Measurements from ENCODE around the gene TCF19. TPM values are rescaled to one million over a fixed set of nuclear protein-coding genes. Genes with fewer than 3 reads are reported as not detected.

The TCF19 gene, protein sequence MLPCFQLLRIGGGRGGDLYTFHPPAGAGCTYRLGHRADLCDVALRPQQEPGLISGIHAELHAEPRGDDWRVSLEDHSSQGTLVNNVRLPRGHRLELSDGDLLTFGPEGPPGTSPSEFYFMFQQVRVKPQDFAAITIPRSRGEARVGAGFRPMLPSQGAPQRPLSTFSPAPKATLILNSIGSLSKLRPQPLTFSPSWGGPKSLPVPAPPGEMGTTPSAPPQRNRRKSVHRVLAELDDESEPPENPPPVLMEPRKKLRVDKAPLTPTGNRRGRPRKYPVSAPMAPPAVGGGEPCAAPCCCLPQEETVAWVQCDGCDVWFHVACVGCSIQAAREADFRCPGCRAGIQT
- total RNA-seq (2014; rRNA removed; shearing (Covaris generic)) = 71.7 and 80.8 TPM in 2 replicates

DNA sequence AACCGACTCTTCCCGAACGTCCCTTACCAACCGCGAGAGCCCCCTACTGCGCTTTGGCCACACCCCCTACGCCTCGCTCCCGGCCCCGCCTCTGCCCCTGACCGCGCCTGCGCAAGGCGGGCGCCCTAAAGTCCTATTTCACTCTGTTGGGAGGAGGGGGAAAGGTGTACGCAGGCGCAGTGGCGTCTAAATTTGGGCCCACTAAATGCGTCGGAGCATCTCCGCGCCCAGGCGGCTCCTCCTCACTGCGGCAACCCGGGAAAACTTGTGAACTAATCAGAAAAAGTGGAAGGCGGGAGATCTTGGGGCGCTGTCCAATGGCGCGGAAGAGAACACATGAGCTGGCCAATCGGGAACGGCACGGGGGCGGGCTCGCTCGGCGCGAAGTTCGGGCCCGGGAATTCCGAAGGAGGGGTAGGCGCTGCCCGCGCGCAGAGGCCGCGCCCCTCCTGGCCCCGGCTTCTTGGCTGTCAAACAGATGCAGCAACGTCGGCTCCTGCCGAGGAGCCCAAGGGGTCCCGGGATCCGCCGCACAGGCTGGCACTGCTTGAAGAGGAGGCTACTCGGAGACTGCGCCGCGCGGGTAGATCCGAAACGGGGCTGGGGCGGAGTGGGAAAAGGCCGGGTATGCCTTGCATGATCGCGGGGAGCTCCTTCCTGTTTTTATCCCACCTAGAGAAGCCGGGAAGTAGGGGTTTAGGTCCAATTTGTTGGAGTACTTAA lies at the start of gene TCF19:
TSS of gene TCF19 (plus strand) at position 450 of the 723 bp plus-strand sequence. CDS start 881 bp downstream, outside the sequence.
- peak; percentile 98 for DNase-seq (ENCODE audit: low spot score)

DNA sequence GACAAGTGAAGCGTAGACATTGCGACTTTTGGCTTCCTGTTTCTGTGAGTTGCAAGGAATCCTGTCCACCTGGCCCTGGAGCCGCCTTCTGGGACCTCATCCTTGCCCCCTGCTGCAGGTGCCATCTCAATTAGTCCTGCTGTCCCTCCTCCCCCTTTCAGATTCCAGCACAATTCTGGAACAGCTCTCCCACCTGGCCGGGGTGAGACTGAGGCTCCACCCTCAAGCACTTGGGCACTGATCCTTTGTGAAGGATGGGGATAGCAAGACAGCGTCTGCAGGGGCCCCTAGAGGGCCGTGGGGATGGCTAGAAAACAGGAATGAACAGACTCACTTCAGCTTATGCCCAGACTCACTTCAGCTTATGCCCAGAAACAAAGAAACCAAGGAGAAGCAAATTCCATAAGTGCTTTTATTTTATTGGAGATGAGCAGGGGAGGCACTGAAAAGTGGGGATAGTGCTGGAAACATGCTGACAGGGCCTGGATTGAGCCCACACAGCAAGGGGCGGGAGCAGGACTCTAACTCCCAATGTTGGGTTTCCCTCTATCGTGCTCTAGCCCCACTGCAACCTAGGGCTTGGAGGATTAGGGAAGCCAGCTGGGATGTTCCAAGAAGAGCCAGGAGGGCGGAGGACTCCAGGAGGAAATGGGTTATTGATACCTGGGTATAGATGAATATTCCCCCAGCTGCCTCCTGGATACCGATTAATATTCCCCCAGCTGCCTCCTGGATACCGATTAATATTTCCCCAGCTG lies 47.4 kb upstream of the TCF19 start:
- no peak for DNase-seq (ENCODE audit: low spot score)

DNA sequence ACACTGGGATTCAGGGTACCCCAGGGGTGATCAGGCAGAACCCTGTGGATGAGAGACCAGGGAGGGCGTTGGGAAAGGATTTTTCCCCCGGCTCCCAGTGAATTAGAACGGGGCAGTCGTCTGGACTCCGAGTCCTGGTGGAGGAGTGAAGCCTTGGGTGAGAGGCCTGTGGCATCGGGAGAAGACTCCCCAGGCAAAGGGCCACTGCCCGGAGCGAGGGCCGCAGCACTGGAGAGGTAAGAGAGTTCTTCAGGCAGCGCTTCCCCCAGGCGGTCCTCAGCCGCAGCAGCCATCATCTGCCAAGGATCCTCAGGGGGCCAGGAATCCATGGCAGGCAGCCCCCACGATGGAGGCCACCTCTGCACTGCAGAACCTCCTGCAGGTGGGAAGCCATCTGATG lies 46.7 kb upstream of the TCF19 start:
- DNase-seq (ENCODE audit: low spot score) = no peak

DNA sequence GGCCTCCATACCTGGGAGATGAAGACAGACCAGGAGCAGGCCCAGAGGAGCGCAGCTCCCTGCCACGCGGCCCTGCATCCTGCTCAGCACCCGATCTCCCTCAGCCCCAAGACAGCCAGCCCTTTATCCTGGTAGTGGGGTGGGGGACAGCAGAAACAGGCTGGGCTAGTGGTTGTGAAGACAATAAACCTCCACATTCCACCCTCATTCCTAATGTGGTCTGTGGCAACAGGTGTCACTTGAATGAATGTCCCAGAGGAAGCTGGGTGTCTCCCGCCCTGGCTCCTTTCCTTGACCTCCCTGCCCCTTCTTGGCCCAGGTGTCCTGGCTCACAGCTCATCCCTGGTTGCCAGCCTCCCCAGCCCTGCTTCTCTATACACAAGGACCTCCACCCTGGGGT lies 45.9 kb upstream of the TCF19 start, which contains the start of gene C6orf15:
TSS of gene C6orf15 (minus strand) at position 98 of the 400 bp plus-strand sequence. CDS start at position 78, 20 bp downstream.
- peak; percentile 26 for DNase-seq (ENCODE audit: low spot score)

GRCh38 chr6:31113861-31114540 lies 44.4 kb upstream of the TCF19 start:
- no peak for DNase-seq (ENCODE audit: low spot score)

DNA sequence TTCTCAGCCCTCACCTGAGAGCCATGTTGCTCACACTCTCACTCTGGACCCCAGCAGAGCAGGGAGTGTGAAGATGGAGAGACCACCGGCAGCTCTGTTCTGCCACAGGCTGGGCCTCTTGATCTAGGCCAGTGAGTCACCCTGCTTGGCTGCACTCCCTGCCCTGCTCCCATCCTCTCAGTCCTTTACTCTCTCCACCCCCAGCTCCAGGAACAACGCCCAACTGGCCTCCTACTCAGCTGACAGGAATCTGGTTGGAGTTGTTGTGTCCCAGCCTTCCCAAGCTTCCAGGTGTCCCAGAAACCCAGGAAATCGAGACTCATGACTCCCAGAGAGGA lies 43.9 kb upstream of the TCF19 start, which contains the start of gene PSORS1C1:
TSS of gene PSORS1C1 (plus strand) at position 260 of the 338 bp plus-strand sequence. CDS start 14,833 bp downstream, outside the sequence.
- peak; percentile 84 for DNase-seq (ENCODE audit: low spot score)

DNA sequence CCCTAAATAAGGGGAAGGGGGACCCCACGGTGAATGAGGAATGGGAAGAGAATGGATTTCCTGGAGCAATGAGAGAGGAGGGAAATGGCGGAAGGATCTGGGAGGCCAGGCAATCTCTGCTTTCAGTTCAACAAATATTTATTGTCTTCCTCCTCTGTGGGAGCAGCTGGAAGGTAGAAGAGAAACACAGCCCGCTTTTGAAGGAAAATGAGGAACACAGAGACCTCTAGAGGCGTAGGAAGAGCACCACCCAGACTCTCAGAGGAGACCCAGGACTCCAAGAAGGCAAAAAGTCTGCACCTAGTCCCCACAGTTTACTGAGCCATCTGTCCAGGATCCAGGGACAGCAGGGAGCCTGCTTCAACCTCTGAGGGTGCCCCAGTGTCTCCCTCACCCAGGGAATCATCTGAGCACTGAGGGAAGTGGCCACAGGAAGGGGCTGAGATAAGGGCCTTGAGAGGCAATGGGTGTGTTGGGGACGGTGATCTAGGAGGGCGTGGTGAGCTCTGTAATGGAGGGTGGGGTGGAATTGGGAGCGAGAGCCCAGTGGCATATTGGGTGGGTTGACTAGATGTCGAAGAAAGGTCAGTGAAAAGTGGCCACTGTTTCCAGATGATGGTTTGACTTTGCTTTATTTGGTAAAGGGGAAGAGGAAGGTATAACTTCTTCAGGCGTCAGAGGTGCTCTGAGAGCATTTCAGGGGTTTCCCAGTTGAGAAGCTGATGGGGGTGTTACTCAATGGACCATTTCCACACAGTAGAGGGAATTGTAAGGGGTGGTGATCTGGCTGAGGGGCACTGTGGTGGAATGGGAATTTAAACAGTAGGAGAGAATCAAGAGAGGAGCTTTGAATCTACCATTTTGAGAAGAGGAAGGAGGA lies 43.2 kb upstream of the TCF19 start:
- DNase-seq (ENCODE audit: low spot score) = peak; percentile 74

- no peak for DNase-seq (ENCODE audit: low spot score)
Measured at GRCh38 chr6:31115941-31116560, 42.3 kb upstream of the TCF19 start.

DNA sequence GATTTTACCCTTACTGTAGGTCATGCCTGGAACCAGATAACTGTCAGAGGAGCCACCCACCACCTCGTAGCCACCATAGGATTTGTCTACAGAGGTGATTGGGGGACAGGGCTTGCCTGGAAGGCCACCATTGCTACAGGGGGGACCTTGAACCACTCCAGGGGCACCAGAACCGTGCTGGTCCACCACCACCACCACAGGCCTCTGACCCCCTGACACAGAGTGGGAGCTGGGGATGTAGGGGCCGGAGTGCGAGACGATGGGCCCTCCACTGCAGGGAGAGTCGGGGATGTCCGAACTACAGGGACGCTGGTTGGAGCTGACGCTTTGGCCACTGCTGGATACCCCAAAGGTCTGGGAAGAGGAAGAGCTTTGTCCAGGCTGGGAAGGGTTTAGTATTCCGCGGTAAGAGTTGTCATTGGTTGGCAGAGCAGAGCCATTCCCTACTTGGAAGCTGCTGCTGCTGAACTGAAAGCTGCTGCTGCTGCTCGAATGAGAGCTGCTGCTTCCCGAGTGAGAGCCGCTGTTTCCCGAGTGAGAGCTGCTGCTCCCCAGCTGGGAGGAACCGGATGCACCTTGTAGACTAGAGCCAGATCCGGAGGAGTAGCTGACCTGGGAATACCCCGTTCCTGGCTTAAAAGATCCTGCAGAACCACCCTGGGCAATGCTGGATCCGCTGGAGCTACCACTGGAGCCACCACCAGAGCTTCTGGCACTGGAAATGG lies 41.6 kb upstream of the TCF19 start:
- no peak for DNase-seq (ENCODE audit: low spot score)

DNA sequence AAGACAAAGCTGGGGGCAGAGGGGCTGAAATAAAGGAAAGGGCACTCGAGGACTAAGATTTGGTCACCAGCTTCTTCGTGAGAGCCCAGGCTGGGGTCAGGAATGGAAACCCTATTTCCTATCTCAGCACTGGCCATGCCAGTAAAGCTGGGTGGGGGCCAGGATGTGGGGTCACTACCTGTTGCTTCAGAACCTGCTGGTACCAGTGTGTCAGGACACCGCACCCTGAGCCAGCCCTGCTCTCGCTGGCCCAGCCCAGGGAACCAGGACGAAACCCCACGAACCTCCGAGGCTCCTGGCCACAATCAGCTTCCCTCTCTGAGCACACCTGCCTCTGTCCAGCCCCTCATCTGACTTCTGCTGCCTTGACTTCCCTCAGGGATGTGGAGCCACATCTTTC lies 40.2 kb upstream of the TCF19 start:
- no peak for DNase-seq (ENCODE audit: low spot score)

- no peak for DNase-seq (ENCODE audit: low spot score)
Measured at GRCh38 chr6:31120151-31120915, 38.1 kb upstream of the TCF19 start, which contains the start of gene CDSN. Gene CDSN (minus strand): TSS chr6:31120446. CDS start chr6:31120419, 27 bp downstream.

GRCh38 chr6:31121131-31121790 lies 37.1 kb upstream of the TCF19 start:
- no peak for DNase-seq (ENCODE audit: low spot score)

DNA sequence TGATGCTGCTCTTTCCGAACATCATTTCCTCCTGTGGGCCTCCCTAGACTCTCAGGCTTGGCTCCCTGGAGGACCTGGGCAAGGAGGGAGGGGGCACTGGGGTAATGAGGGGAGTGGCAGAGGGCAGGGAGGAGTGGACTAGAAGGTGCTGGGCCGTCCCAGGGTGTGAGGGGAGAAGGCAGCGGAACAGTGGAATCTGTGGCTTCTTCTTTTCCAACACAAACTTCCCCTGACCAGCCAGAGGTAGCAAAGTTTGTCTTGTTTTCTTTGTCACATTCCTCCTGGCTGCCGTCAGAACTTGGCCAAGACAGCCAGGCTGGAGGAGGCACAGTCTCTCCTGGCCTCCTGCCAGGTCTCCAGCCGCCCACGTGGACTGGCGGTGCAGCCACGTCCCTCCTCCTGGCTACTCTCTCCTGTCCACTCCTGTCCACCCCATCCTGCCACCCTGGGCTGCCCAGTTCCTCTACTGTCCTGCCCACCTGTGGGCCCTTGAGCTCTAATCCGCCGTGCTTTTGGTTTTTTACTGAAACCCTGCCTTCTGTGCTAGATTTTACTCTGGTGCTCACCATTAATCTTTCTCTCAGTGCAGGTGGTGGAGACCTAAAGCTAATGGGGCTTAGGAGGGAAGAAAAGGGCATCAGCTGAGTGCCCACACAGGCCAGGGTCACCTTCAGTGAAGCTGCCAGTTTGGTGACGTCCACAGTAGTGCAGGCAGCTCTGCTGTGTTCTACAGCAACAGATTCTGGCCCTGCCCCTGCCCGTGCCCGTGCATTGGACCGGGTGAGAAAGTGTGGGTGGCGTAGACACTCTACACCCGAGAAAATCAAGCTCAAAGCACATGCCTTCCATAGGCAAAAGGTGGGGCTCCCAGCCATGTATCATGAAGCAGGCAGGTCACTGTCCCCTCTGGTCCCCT lies 35.3 kb upstream of the TCF19 start:
- peak; percentile 88 for DNase-seq (ENCODE audit: low spot score)

- peak; percentile 50 for DNase-seq (ENCODE audit: low spot score)
Measured at GRCh38 chr6:31125162-31125561, 33.2 kb upstream of the TCF19 start.

DNA sequence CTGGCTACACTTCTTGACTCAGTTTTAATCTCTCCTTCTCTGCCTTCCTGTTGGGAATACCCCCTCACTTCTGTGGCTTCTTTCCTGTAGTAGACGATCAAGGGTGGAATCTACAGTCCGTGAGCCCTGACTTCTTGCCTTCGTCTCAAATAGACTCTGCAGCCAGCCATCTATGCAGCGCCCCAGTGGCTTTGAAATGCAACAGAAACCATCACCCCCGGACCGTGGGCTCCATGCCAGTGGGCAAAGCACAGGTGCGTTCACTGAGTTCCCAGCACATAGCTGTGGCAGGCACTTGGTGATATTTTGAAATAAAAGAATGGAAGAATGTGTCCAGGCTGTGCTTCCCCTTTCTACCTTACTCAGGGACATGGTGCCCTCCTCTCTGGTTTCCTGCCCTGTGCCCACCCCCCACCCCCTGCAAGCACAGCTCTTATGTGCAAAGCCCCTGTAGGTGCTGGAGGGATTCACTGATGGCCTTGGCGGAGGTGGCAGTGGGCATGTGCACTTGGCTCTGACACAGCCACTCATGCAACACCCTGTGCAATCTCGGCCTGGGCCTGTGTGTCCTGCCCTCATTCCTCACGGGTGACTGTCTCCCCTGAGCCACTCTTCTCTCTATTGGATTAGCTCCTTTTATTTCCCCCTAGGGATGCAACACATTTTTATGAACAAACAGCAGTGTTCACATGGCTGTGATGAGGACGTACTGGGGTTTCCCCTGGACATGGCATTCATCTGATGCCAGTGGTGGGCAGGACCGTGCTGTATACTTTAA lies 32.6 kb upstream of the TCF19 start:
- no peak for DNase-seq (ENCODE audit: low spot score)

Measured in HT-29 (cell line).